Measurements from ENCODE around the gene CHFR. TPM values are rescaled to one million over a fixed set of nuclear protein-coding genes. Genes with fewer than 3 reads are reported as not detected.
"Not testable (repeated sequence)": the region's sequence is repeated elsewhere in the genome, so short reads cannot be mapped to it uniquely, and the experiment has no call there.

CHFR gene
- total RNA-seq, 1 experiment from 2014 or later, result 49.5 TPM

DNA sequence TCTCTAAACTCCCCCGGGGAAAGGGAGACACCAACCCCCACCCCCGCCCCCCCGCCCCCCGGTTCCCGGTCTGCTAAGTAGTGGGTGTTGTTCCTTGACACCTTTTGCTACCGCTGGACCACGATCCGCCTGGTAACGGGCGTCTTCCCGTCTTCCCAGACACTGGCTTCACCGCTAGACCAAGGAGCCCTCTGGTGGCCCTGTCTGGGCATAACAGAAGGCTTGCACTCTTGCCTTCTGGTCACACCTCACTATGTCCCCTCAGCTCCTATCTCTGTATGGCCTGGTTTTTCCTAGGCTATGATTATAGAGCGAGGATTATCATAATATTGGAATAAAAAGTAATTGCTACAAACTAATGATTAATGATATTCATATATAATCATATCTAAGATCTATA lies 78.0 kb downstream of the CHFR start:
- BruUV-seq (replicated peaks); H3K4me3 Mint-ChIP-seq (ENCODE audit: low read depth, unreplicated experiment); H3K9me3 Mint-ChIP-seq (ENCODE audit: low read depth, unreplicated experiment); H3K27ac Mint-ChIP-seq (ENCODE audit: unreplicated experiment); H3K4me1 Mint-ChIP-seq (ENCODE audit: low read depth, unreplicated experiment); CTCF ChIA-PET; H3K27me3 Mint-ChIP-seq (ENCODE audit: unreplicated experiment); intact Hi-C loops (cut with micrococcal nuclease; ENCODE audit: unreplicated experiment): not testable (repeated sequence)
- peak; percentile 48 for DNase-seq
- TF ChIP-seq, protein P1, sequence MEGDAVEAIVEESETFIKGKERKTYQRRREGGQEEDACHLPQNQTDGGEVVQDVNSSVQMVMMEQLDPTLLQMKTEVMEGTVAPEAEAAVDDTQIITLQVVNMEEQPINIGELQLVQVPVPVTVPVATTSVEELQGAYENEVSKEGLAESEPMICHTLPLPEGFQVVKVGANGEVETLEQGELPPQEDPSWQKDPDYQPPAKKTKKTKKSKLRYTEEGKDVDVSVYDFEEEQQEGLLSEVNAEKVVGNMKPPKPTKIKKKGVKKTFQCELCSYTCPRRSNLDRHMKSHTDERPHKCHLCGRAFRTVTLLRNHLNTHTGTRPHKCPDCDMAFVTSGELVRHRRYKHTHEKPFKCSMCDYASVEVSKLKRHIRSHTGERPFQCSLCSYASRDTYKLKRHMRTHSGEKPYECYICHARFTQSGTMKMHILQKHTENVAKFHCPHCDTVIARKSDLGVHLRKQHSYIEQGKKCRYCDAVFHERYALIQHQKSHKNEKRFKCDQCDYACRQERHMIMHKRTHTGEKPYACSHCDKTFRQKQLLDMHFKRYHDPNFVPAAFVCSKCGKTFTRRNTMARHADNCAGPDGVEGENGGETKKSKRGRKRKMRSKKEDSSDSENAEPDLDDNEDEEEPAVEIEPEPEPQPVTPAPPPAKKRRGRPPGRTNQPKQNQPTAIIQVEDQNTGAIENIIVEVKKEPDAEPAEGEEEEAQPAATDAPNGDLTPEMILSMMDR (IDR thresholded peaks at IDR 0.05; ENCODE audit: unreplicated experiment), result peak; percentile 40
- H3K36me3 Mint-ChIP-seq (ENCODE audit: insufficient read depth, unreplicated experiment), result peaks cover 86% of the 10 kb centered on the region

DNA sequence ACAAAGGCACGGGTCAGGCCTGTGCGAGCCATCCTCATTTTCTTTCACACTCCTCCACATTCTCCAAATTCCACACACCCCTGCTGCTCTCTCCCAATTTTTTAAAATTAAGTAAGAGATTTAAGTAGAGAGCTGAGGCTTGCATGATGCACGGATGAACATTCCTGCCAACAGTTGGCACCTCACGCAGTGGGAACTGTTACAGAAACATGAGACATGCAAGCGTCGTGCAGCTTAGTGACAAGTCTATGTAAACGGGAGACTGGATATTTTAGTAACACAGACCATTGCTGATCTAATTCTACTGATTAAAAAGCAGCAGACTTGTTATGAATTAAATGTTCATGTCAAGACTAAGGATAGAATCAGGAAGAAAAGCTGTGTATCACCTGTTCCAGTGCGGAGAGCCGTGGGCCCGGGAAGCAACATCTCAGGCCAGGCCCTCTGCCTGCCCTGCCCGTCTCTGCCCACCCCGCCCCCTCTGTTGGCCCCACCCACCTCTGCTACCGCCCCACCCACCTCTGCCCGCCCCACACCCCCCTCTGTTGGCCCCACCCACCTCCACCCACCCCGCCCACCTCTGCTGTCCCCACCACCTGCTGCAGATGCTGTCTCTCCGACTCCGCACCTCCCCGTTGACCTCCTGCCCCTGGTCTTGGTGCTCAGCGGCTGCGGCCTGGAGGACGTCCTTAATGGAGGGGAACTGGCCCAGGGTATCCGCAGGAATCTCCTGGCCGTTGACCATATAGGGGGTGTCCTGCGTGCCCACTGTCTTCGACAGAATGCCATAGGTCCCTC lies 79.9 kb downstream of the CHFR start:
- H3K4me3 Mint-ChIP-seq (ENCODE audit: low read depth, unreplicated experiment), result no peak overlapping the region
- CTCF ChIA-PET, result interaction anchor here (0.6 kb wide), 1 partner anchor 74 kb away, joined by 4 read pairs; no protein-coding TSS in a partner anchor
- peaks cover 89% of the 10 kb centered on the region for H3K36me3 Mint-ChIP-seq (ENCODE audit: insufficient read depth, unreplicated experiment)
- H3K4me1 Mint-ChIP-seq (ENCODE audit: low read depth, unreplicated experiment), result no peaks in the 10 kb centered on the region
- no peak overlapping the region for H3K27ac Mint-ChIP-seq (ENCODE audit: unreplicated experiment)
- H3K9me3 Mint-ChIP-seq (ENCODE audit: low read depth, unreplicated experiment), result no peaks in the 10 kb centered on the region
- no peak for DNase-seq
- no peaks in the 10 kb centered on the region for H3K27me3 Mint-ChIP-seq (ENCODE audit: unreplicated experiment)
- intact Hi-C loops (cut with micrococcal nuclease; ENCODE audit: unreplicated experiment), result no loop called here
- TF ChIP-seq, protein P1 (IDR thresholded peaks at IDR 0.05; ENCODE audit: unreplicated experiment), result no peak
- no TSS peak for BruUV-seq (replicated peaks)

DNA sequence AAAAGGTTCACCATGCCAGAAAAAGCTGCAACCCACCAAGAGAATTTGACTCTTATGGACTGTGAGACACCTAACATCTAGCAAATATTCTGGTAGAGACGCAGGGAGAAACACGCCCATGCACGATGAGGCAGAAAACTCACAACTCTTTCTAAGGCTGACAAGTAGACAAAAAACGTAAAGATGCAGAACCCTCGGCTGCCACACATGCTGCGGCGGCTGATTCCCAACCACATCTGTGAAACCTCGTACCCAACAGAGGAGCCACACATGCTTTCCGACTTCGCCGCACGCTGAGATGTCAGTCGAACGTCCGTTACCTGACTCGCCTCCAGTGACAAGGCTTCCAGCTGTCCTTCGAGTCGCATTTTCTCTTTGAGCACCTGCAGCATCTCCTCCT lies 80.5 kb downstream of the CHFR start:
- TF ChIP-seq, protein P1 (IDR thresholded peaks at IDR 0.05; ENCODE audit: unreplicated experiment), result no peak
- no peak for DNase-seq
- intact Hi-C loops (cut with micrococcal nuclease; ENCODE audit: unreplicated experiment), result no loop called here
- Mint-ChIP-seq H3K4me1 (ENCODE audit: low read depth, unreplicated experiment) (no peaks in the 10 kb centered on the region), H3K4me3 (ENCODE audit: low read depth, unreplicated experiment) (no peak overlapping the region), H3K9me3 (ENCODE audit: low read depth, unreplicated experiment) (no peaks in the 10 kb centered on the region), H3K36me3 (ENCODE audit: insufficient read depth, unreplicated experiment) (peaks cover 88% of the 10 kb centered on the region), H3K27me3 (ENCODE audit: unreplicated experiment) (no peaks in the 10 kb centered on the region), H3K27ac (ENCODE audit: unreplicated experiment) (no peak overlapping the region)
- CTCF ChIA-PET, result no interaction called here
- no TSS peak for BruUV-seq (replicated peaks)

DNA sequence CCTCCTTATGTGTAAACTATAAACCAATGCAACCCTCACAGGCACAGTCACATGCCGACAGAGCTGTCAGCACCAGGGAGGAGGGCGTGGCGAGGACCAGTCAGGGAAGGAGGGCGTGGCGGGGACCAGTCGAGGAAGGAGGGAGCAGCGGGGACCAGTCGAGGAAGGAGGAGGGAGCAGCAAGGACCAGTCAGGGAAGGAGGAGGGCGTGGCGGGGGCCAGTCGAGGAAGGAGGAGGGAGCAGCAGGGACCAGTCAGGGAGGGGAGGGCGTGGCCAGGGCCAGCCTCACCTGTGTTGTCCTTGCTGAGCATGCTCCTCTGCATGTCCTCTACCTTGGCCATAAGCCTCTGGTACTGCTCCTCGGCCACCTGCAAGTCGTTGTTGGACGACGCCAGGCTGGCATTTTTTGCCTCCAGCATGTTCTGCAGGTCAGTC lies 83.0 kb downstream of the CHFR start:
- CTCF ChIA-PET, result no interaction called here
- no peaks in the 10 kb centered on the region for H3K4me1 Mint-ChIP-seq (ENCODE audit: low read depth, unreplicated experiment)
- no peak overlapping the region for H3K4me3 Mint-ChIP-seq (ENCODE audit: low read depth, unreplicated experiment)
- no peaks in the 10 kb centered on the region for H3K9me3 Mint-ChIP-seq (ENCODE audit: low read depth, unreplicated experiment)
- intact Hi-C loops (cut with micrococcal nuclease; ENCODE audit: unreplicated experiment), result no loop called here
- DNase-seq, result peak; percentile 29
- H3K36me3 Mint-ChIP-seq (ENCODE audit: insufficient read depth, unreplicated experiment), result peaks cover 89% of the 10 kb centered on the region
- TF ChIP-seq, protein P1 (IDR thresholded peaks at IDR 0.05; ENCODE audit: unreplicated experiment), result no peak
- H3K27ac Mint-ChIP-seq (ENCODE audit: unreplicated experiment), result no peak overlapping the region
- no peaks in the 10 kb centered on the region for H3K27me3 Mint-ChIP-seq (ENCODE audit: unreplicated experiment)
- BruUV-seq (replicated peaks), result no TSS peak

Data from Calu3 (cell line).